Right renal pelvis (tissue), 4 donors: Measurements from ENCODE around the gene STOX1. TPM values are rescaled to one million over a fixed set of nuclear protein-coding genes. Genes with fewer than 3 reads are reported as not detected.
"Not testable (repeated sequence)": the region's sequence is repeated elsewhere in the genome, so short reads cannot be mapped to it uniquely, and the experiment has no call there.

Experiments used
- DNase-seq, 4 donors: peaks; one replicate each; pipeline ENCODE4 v3.0.0-alpha.2; 2013; ENCODE audit warnings: low read depth in 4 of 4, low spot score in 3 of 4, missing footprints in 1 of 4
- polyA plus RNA-seq, 4 donors: library from polyadenylated mRNA; unstranded; fragments of 120-200 nt; gene quantifications; one replicate each; pipeline ENCODE4 v1.2.1, GENCODE V29; 2013; ENCODE audit not compliant: insufficient read length in 4 of 4

Gene STOX1
- 10 to 100 TPM in 3 of 4 donors, 1 to 10 TPM in 1; 9.6 to 14.4 (median 11.5) TPM for polyA plus RNA-seq

DNA sequence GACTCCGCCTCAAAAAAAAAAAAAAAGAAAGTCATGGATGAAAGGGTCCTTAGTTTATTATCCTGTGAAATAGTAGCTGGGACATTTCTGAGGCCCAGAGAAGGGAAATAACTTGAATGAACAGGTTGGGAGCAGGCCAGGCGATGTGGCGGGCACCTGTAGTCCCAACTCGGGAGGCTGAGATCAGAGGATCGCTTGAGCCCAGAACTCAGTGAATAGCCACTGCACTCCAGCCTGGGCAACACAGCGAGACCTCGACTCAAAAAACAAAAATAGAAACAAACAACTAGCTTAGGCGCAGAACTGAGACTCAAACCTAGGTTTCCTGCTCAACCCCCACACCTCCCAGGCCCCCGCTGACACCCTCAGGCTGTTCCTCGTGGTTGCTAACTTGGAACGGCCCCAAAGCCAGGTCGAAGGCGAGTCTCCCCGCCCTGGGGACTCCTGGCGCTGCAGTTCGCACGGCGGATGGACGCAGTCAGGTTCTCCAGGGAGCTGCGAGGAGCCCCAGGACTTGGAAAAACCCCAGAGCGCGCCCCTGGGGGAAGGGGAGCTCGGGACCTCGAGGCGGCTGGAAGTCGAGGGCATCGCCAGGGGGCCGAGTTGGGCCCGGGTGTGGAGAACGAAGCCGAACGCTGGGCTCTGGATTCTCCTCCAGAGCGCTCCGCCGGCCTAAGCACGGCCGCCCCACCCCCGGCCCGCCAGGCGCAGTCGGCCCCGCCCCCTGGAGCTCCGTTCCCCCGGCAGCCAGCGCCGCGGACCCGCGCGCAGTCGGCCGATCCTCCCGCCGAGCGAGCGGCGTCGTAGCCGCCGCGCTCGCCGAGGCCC, at the start of gene STOX1:
Gene STOX1, plus strand, starts transcription at position 768 of the 828 bp plus-strand sequence. CDS start 93 bp downstream, outside the sequence.
- peak; percentile 53 to 72 (median 57) for DNase-seq

DNA sequence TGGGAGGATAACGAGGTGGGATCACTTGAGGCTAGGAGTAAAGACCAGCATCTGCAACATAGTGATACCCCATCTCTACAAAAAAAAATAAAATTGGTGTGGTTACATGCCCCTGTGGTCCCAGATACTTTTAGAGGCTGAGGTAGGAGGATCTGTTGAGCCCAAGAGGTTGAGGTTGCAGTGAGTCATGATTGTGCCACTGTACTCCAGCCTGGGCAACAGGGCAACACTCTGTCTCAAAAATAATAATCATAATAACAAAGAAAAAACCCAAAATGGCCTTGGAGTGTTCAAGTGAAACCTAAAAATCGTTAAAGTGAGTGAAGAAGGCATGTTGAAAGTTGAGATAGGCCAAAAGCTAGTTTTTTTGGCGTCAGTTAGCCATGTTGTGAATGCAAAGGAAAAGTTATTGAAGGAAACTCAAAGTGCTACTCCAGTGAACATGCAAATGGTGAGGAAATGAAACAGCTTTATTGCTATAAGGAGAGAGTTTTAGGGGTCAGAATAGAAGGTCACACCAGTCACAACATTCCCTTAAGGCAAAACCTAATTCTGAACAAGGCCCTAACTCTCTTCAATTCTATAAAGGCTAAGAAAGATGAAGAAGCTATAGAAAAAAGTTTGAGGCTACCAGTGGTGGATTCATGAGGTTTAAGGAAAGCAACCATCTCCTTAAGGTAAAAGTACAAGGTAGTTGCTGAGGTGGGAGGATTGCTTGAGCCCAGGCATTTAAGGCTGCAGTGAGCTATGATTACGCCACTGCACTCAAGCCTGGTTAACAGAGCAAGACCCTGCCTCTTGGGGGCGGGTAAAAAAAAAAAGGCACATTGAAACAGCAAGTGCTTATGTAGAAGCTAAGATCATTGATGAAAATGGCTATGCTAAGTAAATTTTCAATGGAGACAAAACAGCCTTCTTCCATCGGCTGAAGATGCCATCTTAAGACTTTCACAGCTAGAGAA, 45.4 kb upstream of the STOX1 start:
- no peak for DNase-seq

GRCh38 chr10:68784476-68784875, 42.9 kb upstream of the STOX1 start:
- no peak for DNase-seq

- no peak for DNase-seq
Measured at GRCh38 chr10:68787813-68788212, 39.5 kb upstream of the STOX1 start.

- DNase-seq = no peak
Measured at GRCh38 chr10:68790476-68790875, 36.9 kb upstream of the STOX1 start.

- no peak for DNase-seq
Measured at GRCh38 chr10:68792115-68792514, 35.2 kb upstream of the STOX1 start.

- no peak for DNase-seq
Measured at GRCh38 chr10:68795886-68796532, 31.3 kb upstream of the STOX1 start.

GRCh38 chr10:68796605-68797004, 30.7 kb upstream of the STOX1 start:
- no peak for DNase-seq

- no peak for DNase-seq
Measured at GRCh38 chr10:68800211-68800610, 27.1 kb upstream of the STOX1 start.

DNA sequence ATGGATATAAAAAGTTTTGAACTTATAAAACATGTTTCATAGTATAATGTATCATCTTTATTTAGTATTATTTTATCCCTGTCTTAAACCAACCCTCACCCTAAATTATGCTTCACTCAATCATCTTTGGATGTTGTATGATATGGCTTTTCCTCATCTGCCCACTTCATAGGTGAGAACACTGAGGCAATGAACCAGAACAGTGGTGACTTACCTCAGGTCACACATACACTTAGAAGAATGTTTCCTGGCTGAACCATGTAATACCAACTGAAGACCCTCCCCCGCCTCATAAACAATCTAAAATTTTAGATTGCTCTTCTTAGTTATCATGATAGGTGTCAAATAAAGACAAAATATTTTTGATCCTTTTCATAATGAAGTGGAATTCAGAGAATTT, 22.6 kb upstream of the STOX1 start:
- no peak for DNase-seq

GRCh38 chr10:68810830-68811229, 16.5 kb upstream of the STOX1 start:
- DNase-seq = not testable (repeated sequence)

- DNase-seq = no peak
Measured at GRCh38 chr10:68811314-68812009, 15.9 kb upstream of the STOX1 start.

DNA sequence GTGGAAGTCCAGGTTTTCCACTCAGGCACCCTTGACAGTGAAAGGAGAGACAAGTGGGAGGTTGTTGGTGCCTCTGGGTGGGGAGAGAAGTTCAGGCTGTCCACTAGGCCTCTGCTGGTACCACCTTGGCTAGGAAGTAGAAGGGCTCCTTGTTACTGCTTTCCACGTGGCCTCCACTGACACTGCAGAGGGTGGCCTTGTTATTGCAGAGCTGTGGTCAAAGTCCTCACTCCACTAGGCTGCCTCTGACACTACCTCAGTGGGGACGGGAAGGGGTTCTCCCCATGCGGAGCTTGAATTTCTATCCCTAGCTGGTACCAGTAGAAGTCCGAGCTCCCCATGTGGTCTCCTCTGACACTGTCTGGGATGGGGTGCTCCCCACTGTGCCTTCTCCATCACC, 14.9 kb upstream of the STOX1 start:
- DNase-seq = no peak

DNA sequence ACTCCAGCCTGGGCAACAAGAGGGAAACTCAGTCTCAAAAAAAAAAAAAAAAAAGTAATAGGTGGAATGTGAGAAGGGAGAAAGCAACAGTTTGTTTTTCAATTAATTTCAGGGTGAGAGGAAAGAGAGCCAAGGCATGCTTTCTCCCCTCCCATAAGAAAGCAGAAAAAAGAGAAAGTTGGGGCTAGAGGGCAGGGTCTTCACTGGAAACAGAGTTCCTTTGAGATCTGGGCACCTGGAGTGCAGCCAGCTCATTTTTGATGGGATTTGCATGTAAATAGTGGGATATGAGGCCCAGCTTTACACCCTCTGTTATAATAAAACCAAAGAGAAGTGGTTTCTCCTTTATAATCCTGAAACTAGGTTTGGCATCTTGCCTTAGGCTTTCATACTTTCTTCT, 13.8 kb upstream of the STOX1 start:
- no peak for DNase-seq

GRCh38 chr10:68816796-68817412, 10.4 kb upstream of the STOX1 start:
- no peak for DNase-seq

GRCh38 chr10:68820359-68820758, 7.0 kb upstream of the STOX1 start:
- not testable (repeated sequence) for DNase-seq

GRCh38 chr10:68822626-68823025, 4.7 kb upstream of the STOX1 start:
- not testable (repeated sequence) for DNase-seq

DNA sequence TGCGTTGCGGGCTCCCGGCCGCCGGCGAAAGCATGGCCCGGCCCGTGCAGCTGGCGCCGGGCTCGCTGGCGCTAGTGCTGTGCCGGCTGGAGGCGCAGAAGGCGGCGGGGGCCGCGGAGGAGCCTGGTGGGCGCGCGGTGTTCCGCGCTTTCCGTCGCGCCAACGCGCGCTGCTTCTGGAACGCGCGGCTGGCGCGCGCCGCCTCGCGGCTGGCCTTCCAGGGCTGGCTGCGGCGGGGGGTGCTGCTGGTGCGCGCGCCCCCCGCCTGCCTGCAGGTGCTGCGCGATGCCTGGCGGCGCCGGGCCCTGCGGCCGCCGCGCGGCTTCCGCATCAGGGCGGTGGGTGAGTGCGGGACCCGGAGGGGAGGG, 245 bp downstream of the STOX1 start:
- not testable (repeated sequence) for DNase-seq

DNA sequence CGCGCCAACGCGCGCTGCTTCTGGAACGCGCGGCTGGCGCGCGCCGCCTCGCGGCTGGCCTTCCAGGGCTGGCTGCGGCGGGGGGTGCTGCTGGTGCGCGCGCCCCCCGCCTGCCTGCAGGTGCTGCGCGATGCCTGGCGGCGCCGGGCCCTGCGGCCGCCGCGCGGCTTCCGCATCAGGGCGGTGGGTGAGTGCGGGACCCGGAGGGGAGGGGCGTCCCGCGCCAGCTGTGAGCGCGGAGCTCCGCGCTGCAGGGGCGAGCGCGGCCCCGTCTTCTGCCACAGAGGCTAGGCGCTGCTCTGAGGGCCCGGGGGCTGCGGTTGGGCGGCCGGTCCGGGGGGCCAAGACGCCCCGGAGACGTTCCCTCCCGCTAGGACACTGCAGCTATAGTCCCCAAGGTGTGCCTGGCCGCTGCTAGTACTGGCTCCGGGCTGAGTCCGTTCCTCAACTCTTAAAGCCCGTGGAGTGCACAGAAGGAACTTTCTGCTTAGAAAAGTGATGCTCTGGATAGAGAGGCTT, 811 bp downstream of the STOX1 start:
- peak in 1 of 4 donors; percentile 18 for DNase-seq

- no peak for DNase-seq
Measured at GRCh38 chr10:68828833-68829232, 1.5 kb downstream of the STOX1 start.
